WTC11 (cell line): ENCODE measurements around the gene PHLDA2. TPM values are rescaled to one million over a fixed set of nuclear protein-coding genes. Genes with fewer than 3 reads are reported as not detected.

ENCODE experiments used
- ATAC-seq: fragments of 200-7000 bp; cut with Tn5 transposase; 2 replicates; pipeline ENCODE4 v1.10.0; 2021; ENCODE audit warnings: mild to moderate bottlenecking, moderate library complexity
- CTCF ChIA-PET: fragments of 300-600 bp; sonication (Branson Sonifier 250); formaldehyde crosslinking; loops from one replicate; lab custom pipeline; 2021; ENCODE audit warnings: antibody characterized with exemption; lab: Charles Lee
- POLR2A ChIA-PET: fragments of 350-600 bp; sonication (Branson Sonifier 250); formaldehyde crosslinking; loops from one replicate; lab custom pipeline; 2021; ENCODE audit warnings: antibody characterized with exemption; lab: Charles Lee
- DNase-seq: peaks from one replicate; pipeline ENCODE4 v3.0.0; 2021; ENCODE audit warnings: low spot score
- H3K27ac Mint-ChIP-seq: 2 replicates; pipeline ENCODE4 v1.8.0; 2021; ENCODE audit warnings: mixed read lengths
- H3K27me3 Mint-ChIP-seq: 2 replicates; pipeline ENCODE4 v1.8.0; 2021; ENCODE audit warnings: low read depth, mild to moderate bottlenecking, moderate library complexity, mixed read lengths
- H3K36me3 Mint-ChIP-seq: 2 replicates; pipeline ENCODE4 v1.8.0; 2021; ENCODE audit warnings: mixed read lengths
- H3K4me1 Mint-ChIP-seq: 2 replicates; pipeline ENCODE4 v1.8.0; 2022; ENCODE audit warnings: mixed read lengths
- H3K4me3 Mint-ChIP-seq: 2 replicates; pipeline ENCODE4 v1.8.0; 2021; ENCODE audit warnings: mild to moderate bottlenecking, moderate library complexity, mixed read lengths
- H3K9me3 Mint-ChIP-seq: 2 replicates; pipeline ENCODE4 v1.8.0; 2021; ENCODE audit warnings: mixed read lengths
- E2F4 ChIP-seq: sonication (generic); formaldehyde crosslinking; IDR thresholded peaks from 2 replicates; pipeline ENCODE4 v1.8.1; 2022; ENCODE audit warnings: low read depth, mild to moderate bottlenecking, moderate library complexity, missing genetic modification reagents, borderline replicate concordance
- IRF2 ChIP-seq: sonication (generic); formaldehyde crosslinking; IDR thresholded peaks from 2 replicates; pipeline ENCODE4 v1.8.0; 2022; ENCODE audit warnings: low read depth, missing genetic modification reagents, borderline replicate concordance
- MLX ChIP-seq: sonication (generic); formaldehyde crosslinking; IDR thresholded peaks from 2 replicates; pipeline ENCODE4 v1.8.1; 2023; ENCODE audit warnings: mild to moderate bottlenecking, missing genetic modification reagents, moderate library complexity
- MXD4 ChIP-seq: fragments of 250-450 bp; sonication (Bioruptor Pico); IDR thresholded peaks from 2 replicates; pipeline ENCODE4 v1.8.0; 2021; ENCODE audit warnings: mild to moderate bottlenecking, moderate library complexity, borderline replicate concordance
- NFATC4 ChIP-seq: fragments of 250-450 bp; sonication (Bioruptor Pico); IDR thresholded peaks from 2 replicates; pipeline ENCODE4 v1.9.0; 2021; ENCODE audit warnings: mild to moderate bottlenecking
- PRRX2 ChIP-seq: fragments of 250-450 bp; sonication (Bioruptor Pico); IDR thresholded peaks from 2 replicates; pipeline ENCODE4 v1.8.0; 2021; ENCODE audit warnings: mild to moderate bottlenecking
- ZBTB21 ChIP-seq: sonication (generic); formaldehyde crosslinking; IDR thresholded peaks from 2 replicates; pipeline ENCODE4 v1.8.1; 2023; ENCODE audit warnings: mild to moderate bottlenecking, missing genetic modification reagents, borderline replicate concordance
- ZBTB43 ChIP-seq: sonication (generic); formaldehyde crosslinking; IDR thresholded peaks from 2 replicates; pipeline ENCODE4 v1.8.1; 2023; ENCODE audit warnings: mild to moderate bottlenecking, missing genetic modification reagents
- ZNF138 ChIP-seq: sonication (generic); formaldehyde crosslinking; conservative IDR thresholded peaks from 2 replicates; pipeline ENCODE4 v1.8.1; 2022; ENCODE audit warnings: mild to moderate bottlenecking, moderate library complexity, missing genetic modification reagents
- ZNF416 ChIP-seq: fragments of 250-450 bp; sonication (Bioruptor Pico); IDR thresholded peaks from 2 replicates; pipeline ENCODE4 v1.9.0; 2021; ENCODE audit warnings: mild to moderate bottlenecking, inconsistent platforms
- ZNF512 ChIP-seq: sonication (generic); formaldehyde crosslinking; IDR thresholded peaks from 2 replicates; pipeline ENCODE4 v1.8.1; 2022; ENCODE audit warnings: missing genetic modification reagents, borderline replicate concordance
- ZNF671 ChIP-seq: fragments of 250-450 bp; sonication (Bioruptor Pico); IDR thresholded peaks from 2 replicates; pipeline ENCODE4 v1.8.0; 2021; ENCODE audit warnings: mild to moderate bottlenecking
- total RNA-seq: library from RNA; stranded (reverse); gene quantifications from 3 replicates; pipeline ENCODE4 v1.2.3, GENCODE V29; 2021
- TF ChIP-seq, protein P1 (sequence below): sonication (generic); formaldehyde crosslinking; IDR thresholded peaks from 2 replicates; pipeline ENCODE4 v1.8.1; 2022; ENCODE audit warnings: low read depth, missing genetic modification reagents, borderline replicate concordance
- TF ChIP-seq, protein P2 (sequence below): sonication (generic); formaldehyde crosslinking; IDR thresholded peaks from 2 replicates; pipeline ENCODE4 v1.8.1; 2022; ENCODE audit warnings: mild to moderate bottlenecking, missing genetic modification reagents, moderate library complexity, borderline replicate concordance
- TF ChIP-seq, protein P3 (sequence below): sonication (generic); formaldehyde crosslinking; conservative IDR thresholded peaks from 2 replicates; pipeline ENCODE4 v1.8.1; 2023; ENCODE audit warnings: mild to moderate bottlenecking, low read depth, missing genetic modification reagents, moderate library complexity

Gene PHLDA2
- total RNA-seq, 1 experiment from 2014 or later, result 9.6 TPM

GRCh38 chr11:2883640-2883978, 45.6 kb downstream of the PHLDA2 start:
- CTCF ChIA-PET, result interaction anchor here (1.5 to 12.8 kb wide), 5 partner anchors 8 to 350 kb away, joined by 5 to 369 read pairs (median 10); no protein-coding TSS in a partner anchor
- Mint-ChIP-seq H3K36me3 (0 out of 2 replicates have a peak, but pooled peaks cover 4% of the 10 kb centered on the region), H3K9me3 (peaks cover 5% of the 10 kb centered on the region), H3K4me1 (peaks cover 26% of the 10 kb centered on the region), H3K4me3 (peak overlapping the region; percentile 58), H3K27ac (no peak overlapping the region), H3K27me3 (peaks cover 83% of the 10 kb centered on the region)
- DNase-seq (no peak), ATAC-seq (no peak)
- POLR2A ChIA-PET, result no interaction called here
- no peak for TF ChIP-seq MLX (CRISPR knock-in tag)
- TF ChIP-seq MXD4 (CRISPR knock-in tag), result no peak
- no peak for TF ChIP-seq ZBTB21
- TF ChIP-seq ZNF138 (CRISPR knock-in tag), result no peak
- TF ChIP-seq, protein P1, sequence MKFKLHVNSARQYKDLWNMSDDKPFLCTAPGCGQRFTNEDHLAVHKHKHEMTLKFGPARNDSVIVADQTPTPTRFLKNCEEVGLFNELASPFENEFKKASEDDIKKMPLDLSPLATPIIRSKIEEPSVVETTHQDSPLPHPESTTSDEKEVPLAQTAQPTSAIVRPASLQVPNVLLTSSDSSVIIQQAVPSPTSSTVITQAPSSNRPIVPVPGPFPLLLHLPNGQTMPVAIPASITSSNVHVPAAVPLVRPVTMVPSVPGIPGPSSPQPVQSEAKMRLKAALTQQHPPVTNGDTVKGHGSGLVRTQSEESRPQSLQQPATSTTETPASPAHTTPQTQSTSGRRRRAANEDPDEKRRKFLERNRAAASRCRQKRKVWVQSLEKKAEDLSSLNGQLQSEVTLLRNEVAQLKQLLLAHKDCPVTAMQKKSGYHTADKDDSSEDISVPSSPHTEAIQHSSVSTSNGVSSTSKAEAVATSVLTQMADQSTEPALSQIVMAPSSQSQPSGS (CRISPR knock-in tag), result no peak
- TF ChIP-seq, protein P2, sequence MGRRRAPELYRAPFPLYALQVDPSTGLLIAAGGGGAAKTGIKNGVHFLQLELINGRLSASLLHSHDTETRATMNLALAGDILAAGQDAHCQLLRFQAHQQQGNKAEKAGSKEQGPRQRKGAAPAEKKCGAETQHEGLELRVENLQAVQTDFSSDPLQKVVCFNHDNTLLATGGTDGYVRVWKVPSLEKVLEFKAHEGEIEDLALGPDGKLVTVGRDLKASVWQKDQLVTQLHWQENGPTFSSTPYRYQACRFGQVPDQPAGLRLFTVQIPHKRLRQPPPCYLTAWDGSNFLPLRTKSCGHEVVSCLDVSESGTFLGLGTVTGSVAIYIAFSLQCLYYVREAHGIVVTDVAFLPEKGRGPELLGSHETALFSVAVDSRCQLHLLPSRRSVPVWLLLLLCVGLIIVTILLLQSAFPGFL (CRISPR knock-in tag), result no peak
- no peak for TF ChIP-seq E2F4
- TF ChIP-seq ZBTB43, result no peak
- no peak for TF ChIP-seq NFATC4 (CRISPR knock-in tag)
- TF ChIP-seq ZNF671 (CRISPR knock-in tag), result no peak
- no peak for TF ChIP-seq ZNF512 (CRISPR knock-in tag)
- TF ChIP-seq ZNF416 (CRISPR knock-in tag), result no peak
- no peak for TF ChIP-seq PRRX2 (CRISPR knock-in tag)
- TF ChIP-seq IRF2 (CRISPR knock-in tag), result no peak
- TF ChIP-seq, protein P3, sequence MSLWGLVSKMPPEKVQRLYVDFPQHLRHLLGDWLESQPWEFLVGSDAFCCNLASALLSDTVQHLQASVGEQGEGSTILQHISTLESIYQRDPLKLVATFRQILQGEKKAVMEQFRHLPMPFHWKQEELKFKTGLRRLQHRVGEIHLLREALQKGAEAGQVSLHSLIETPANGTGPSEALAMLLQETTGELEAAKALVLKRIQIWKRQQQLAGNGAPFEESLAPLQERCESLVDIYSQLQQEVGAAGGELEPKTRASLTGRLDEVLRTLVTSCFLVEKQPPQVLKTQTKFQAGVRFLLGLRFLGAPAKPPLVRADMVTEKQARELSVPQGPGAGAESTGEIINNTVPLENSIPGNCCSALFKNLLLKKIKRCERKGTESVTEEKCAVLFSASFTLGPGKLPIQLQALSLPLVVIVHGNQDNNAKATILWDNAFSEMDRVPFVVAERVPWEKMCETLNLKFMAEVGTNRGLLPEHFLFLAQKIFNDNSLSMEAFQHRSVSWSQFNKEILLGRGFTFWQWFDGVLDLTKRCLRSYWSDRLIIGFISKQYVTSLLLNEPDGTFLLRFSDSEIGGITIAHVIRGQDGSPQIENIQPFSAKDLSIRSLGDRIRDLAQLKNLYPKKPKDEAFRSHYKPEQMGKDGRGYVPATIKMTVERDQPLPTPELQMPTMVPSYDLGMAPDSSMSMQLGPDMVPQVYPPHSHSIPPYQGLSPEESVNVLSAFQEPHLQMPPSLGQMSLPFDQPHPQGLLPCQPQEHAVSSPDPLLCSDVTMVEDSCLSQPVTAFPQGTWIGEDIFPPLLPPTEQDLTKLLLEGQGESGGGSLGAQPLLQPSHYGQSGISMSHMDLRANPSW, result no peak
